ENCODE results near the gene IMPG1.

Gene IMPG1

DNA sequence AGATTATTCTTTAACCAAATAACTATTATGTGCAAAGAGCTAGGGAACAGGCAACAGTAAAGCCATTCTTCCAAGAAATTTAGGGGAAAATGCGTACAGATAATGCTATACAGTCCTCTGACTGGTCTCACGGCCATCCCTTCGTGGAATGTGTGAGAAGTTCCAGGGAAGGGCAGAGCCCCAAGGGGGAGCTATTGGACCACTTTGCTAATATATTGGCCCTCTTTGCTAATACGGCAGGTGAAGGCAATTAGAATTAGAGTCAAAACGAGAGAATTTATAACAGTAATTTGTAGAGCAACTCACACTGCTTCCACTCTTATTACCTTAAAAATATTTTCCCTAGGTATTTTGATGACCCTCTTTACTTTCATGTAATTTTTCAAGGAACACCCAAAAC lies 140.4 kb downstream of the IMPG1 start:
- Histone ChIP-seq H3K9ac (ENCODE audit: low read length) (no peak overlapping the region), H4K8ac (ENCODE audit: low read length) (no peak overlapping the region), H3K27me3 (ENCODE audit: control insufficient read depth in 1 of 2, insufficient read depth in 1 of 2, low read length in 2 of 2) (peaks cover 0 to 13% of the 10 kb centered on the region in 2 experiments), H3K36me3 (ENCODE audit: control insufficient read depth in 1 of 2, insufficient read depth in 2 of 2, low read depth in 1 of 2, low read length in 2 of 2) (no peaks in the 10 kb centered on the region), H4K91ac (ENCODE audit: low read length) (no peak overlapping the region), H3K23ac (ENCODE audit: low read length in 2 of 2) (no peak overlapping the region), H3K4ac (ENCODE audit: low read depth in 1 of 2, low read length in 2 of 2) (no peak overlapping the region), H2BK12ac (ENCODE audit: low read length in 2 of 2) (no peak overlapping the region), H2AFZ (ENCODE audit: low read depth, low read length) (no peak overlapping the region), H3K4me2 (ENCODE audit: low read length, poor library complexity, severe bottlenecking) (no peak overlapping the region), H3K4me1 (ENCODE audit: control insufficient read depth, insufficient read depth, low read depth, low read length) (peaks cover 13% of the 10 kb centered on the region), H3K18ac (ENCODE audit: low read depth in 1 of 2, low read length in 2 of 2) (no peak overlapping the region), H3K79me1 (replicated peaks; ENCODE audit: low read length, poor library complexity, severe bottlenecking) (no peaks in the 10 kb centered on the region), H2BK15ac (ENCODE audit: low read depth, poor library complexity, severe bottlenecking) (no peak overlapping the region), H3K4me3 (ENCODE audit: insufficient read depth in 1 of 2, low read depth in 1 of 2, low read length in 2 of 2) (no peak overlapping the region), H3K14ac (ENCODE audit: low read length in 2 of 2) (no peak overlapping the region), H2BK5ac (ENCODE audit: low read depth, low read length, poor library complexity, severe bottlenecking) (no peak overlapping the region), H2BK120ac (ENCODE audit: low read depth, low read length) (no peak overlapping the region), H3K27ac (ENCODE audit: low read length, poor library complexity, severe bottlenecking) (no peak overlapping the region), H3K9me3 (ENCODE audit: control insufficient read depth, low read length) (no peaks in the 10 kb centered on the region), H2AK5ac (ENCODE audit: low read length, severe bottlenecking) (no peak overlapping the region)
- WGBS: 56% methylated on average over 3 of the region's 5 CpGs
- DNase-seq: peak; percentile 18

DNA sequence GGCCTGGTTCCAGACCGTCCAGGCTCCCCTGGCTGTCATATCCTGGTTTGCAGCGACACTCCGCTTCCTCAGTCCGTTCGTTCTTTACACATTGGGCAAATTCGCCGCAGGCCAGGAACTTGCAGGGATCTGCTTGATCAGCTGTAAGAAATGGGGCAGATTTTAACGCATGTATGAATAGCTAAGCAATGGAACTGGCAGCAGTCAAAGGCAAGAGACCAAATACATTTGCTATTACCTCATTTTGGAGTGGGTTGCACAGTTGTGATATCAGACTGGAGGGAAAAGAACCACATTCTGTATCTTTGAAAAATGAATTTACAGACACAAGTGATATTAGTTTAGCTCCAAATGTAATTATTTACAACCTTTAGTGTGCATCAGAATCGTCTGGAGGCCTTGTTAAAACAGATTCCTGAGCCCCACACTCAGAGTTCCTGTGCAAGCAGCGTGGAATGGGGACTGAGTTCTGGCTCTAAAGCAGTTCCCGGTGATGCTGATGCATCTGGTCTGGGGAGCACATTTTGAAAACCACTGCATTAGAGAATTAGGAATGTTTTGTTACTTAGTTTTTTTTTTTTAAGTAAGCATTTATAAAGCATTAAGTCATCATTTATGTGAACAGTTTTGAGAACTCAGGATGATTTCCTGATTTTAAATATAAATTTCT lies 141.3 kb downstream of the IMPG1 start:
- no peak overlapping the region for H2AK5ac ChIP-seq (ENCODE audit: low read length, severe bottlenecking)
- no peak overlapping the region for H3K18ac ChIP-seq (ENCODE audit: low read depth in 1 of 2, low read length in 2 of 2)
- no peak overlapping the region for H3K23ac ChIP-seq (ENCODE audit: low read length in 2 of 2)
- peak overlapping the region; percentile 3 for H3K9ac ChIP-seq (ENCODE audit: low read length)
- no peak overlapping the region for H3K4me3 ChIP-seq (ENCODE audit: insufficient read depth in 1 of 2, low read depth in 1 of 2, low read length in 2 of 2)
- DNase-seq: no peak
- no peak overlapping the region for H2AFZ ChIP-seq (ENCODE audit: low read depth, low read length)
- WGBS: 87% methylated on average over 11 of the region's 11 CpGs
- no peak overlapping the region for H4K8ac ChIP-seq (ENCODE audit: low read length)
- H3K14ac ChIP-seq (ENCODE audit: low read length in 2 of 2): no peak overlapping the region
- H3K79me1 ChIP-seq (replicated peaks; ENCODE audit: low read length, poor library complexity, severe bottlenecking): no peaks in the 10 kb centered on the region
- no peaks in the 10 kb centered on the region for H3K36me3 ChIP-seq (ENCODE audit: control insufficient read depth in 1 of 2, insufficient read depth in 2 of 2, low read depth in 1 of 2, low read length in 2 of 2)
- no peak overlapping the region for H2BK120ac ChIP-seq (ENCODE audit: low read depth, low read length)
- H3K4ac ChIP-seq (ENCODE audit: low read depth in 1 of 2, low read length in 2 of 2): no peak overlapping the region
- H4K91ac ChIP-seq (ENCODE audit: low read length): no peak overlapping the region
- H2BK15ac ChIP-seq (ENCODE audit: low read depth, poor library complexity, severe bottlenecking): no peak overlapping the region
- H2BK12ac ChIP-seq (ENCODE audit: low read length in 2 of 2): no peak overlapping the region
- H3K4me2 ChIP-seq (ENCODE audit: low read length, poor library complexity, severe bottlenecking): no peak overlapping the region
- H3K27ac ChIP-seq (ENCODE audit: low read length, poor library complexity, severe bottlenecking): peak overlapping the region; percentile 4
- H2BK5ac ChIP-seq (ENCODE audit: low read depth, low read length, poor library complexity, severe bottlenecking): no peak overlapping the region
- H3K4me1 ChIP-seq (ENCODE audit: control insufficient read depth, insufficient read depth, low read depth, low read length): peaks cover 13% of the 10 kb centered on the region
- no peaks in the 10 kb centered on the region for H3K9me3 ChIP-seq (ENCODE audit: control insufficient read depth, low read length)
- H3K27me3 ChIP-seq (ENCODE audit: control insufficient read depth in 1 of 2, insufficient read depth in 1 of 2, low read length in 2 of 2): peaks cover 0 to 9% of the 10 kb centered on the region in 2 experiments

DNA sequence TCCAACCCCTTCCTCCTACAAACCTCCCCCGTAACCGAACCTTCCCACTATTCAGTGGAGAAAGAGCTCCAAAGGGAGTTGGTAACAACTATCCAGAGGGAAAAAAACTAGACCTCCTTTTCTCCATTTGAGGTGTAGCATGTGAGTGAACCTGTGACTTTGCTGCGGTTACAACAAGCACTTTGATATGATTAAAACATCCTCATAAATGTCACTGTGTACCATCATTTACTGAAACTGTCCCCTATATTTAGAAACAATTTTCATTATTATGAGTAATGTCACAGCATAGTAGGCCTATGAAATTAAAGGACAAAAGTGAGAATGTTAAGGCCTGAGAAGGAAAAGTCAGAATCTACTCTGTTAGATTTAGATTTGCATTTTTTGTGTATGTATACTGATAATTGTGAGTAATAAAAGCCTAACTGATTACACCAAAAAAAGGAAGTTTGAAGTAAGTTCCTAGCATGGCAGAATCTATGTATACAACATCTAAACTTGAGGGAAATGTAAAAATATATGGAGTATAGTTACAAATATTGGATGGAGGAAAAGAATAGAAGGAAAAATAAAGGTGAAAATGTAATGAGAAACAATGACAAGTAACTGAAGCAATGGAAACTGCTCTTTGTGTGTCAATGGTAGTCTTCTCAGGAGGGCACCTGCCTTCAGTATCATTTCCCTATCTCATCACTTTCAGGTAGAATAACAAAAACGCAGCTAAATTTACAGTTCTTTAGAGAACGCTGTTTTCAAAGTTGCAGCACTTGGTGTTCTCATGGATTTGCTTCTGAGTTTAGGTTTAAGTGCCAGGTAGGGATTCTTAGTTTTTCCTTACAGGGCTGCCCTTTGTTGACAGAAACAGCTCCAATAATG lies 145.9 kb downstream of the IMPG1 start:
- H4K8ac ChIP-seq (ENCODE audit: low read length): no peak overlapping the region
- H2BK5ac ChIP-seq (ENCODE audit: low read depth, low read length, poor library complexity, severe bottlenecking): no peak overlapping the region
- H2BK15ac ChIP-seq (ENCODE audit: low read depth, poor library complexity, severe bottlenecking): no peak overlapping the region
- no peak overlapping the region for H2BK120ac ChIP-seq (ENCODE audit: low read depth, low read length)
- no peak overlapping the region for H3K4me2 ChIP-seq (ENCODE audit: low read length, poor library complexity, severe bottlenecking)
- no peak overlapping the region for H3K9ac ChIP-seq (ENCODE audit: low read length)
- no peaks in the 10 kb centered on the region for H3K27me3 ChIP-seq (ENCODE audit: control insufficient read depth in 1 of 2, insufficient read depth in 1 of 2, low read length in 2 of 2)
- H3K14ac ChIP-seq (ENCODE audit: low read length in 2 of 2): no peak overlapping the region
- H3K4ac ChIP-seq (ENCODE audit: low read depth in 1 of 2, low read length in 2 of 2): no peak overlapping the region
- H2BK12ac ChIP-seq (ENCODE audit: low read length in 2 of 2): no peak overlapping the region
- H2AFZ ChIP-seq (ENCODE audit: low read depth, low read length): no peak overlapping the region
- H3K4me3 ChIP-seq (ENCODE audit: insufficient read depth in 1 of 2, low read depth in 1 of 2, low read length in 2 of 2): no peak overlapping the region
- 90% methylated on average over 5 of the region's 5 CpGs for WGBS
- peaks cover 2% of the 10 kb centered on the region for H3K79me1 ChIP-seq (replicated peaks; ENCODE audit: low read length, poor library complexity, severe bottlenecking)
- H2AK5ac ChIP-seq (ENCODE audit: low read length, severe bottlenecking): no peak overlapping the region
- no peak overlapping the region for H4K91ac ChIP-seq (ENCODE audit: low read length)
- no peak overlapping the region for H3K27ac ChIP-seq (ENCODE audit: low read length, poor library complexity, severe bottlenecking)
- no peak overlapping the region for H3K23ac ChIP-seq (ENCODE audit: low read length in 2 of 2)
- no peaks in the 10 kb centered on the region for H3K36me3 ChIP-seq (ENCODE audit: control insufficient read depth in 1 of 2, insufficient read depth in 2 of 2, low read depth in 1 of 2, low read length in 2 of 2)
- no peak overlapping the region for H3K18ac ChIP-seq (ENCODE audit: low read depth in 1 of 2, low read length in 2 of 2)
- H3K9me3 ChIP-seq (ENCODE audit: control insufficient read depth, low read length): no peaks in the 10 kb centered on the region
- no peak for DNase-seq
- H3K4me1 ChIP-seq (ENCODE audit: control insufficient read depth, insufficient read depth, low read depth, low read length): peaks cover 3% of the 10 kb centered on the region

DNA sequence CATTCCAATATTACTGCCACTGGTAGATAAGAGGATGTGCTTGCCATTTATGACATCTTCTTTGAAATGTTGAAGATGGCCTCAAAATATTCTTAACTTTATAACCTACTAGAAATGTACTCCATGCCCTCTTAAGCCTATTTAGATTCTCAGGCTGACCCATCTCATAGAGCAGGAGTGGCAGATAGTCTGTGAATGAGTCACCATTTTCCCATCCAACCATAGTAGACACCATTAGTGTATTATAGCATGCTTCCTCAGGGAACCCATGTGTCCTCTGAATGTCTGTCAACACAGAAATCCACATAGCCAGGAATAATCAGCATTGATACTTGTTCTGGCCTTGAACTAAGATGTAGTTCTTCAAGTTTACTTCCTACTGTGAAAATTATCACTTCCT lies 150.2 kb downstream of the IMPG1 start:
- Histone ChIP-seq H3K18ac (ENCODE audit: low read depth in 1 of 2, low read length in 2 of 2) (no peak overlapping the region), H3K79me1 (replicated peaks; ENCODE audit: low read length, poor library complexity, severe bottlenecking) (peaks cover 2% of the 10 kb centered on the region), H3K9ac (ENCODE audit: low read length) (no peak overlapping the region), H3K4me2 (ENCODE audit: low read length, poor library complexity, severe bottlenecking) (no peak overlapping the region), H3K23ac (ENCODE audit: low read length in 2 of 2) (no peak overlapping the region), H3K9me3 (ENCODE audit: control insufficient read depth, low read length) (no peaks in the 10 kb centered on the region), H2BK5ac (ENCODE audit: low read depth, low read length, poor library complexity, severe bottlenecking) (no peak overlapping the region), H3K36me3 (ENCODE audit: control insufficient read depth in 1 of 2, insufficient read depth in 2 of 2, low read depth in 1 of 2, low read length in 2 of 2) (peaks cover 2 to 22% of the 10 kb centered on the region in 2 experiments), H4K91ac (ENCODE audit: low read length) (no peak overlapping the region), H3K14ac (ENCODE audit: low read length in 2 of 2) (no peak overlapping the region), H3K4me3 (ENCODE audit: insufficient read depth in 1 of 2, low read depth in 1 of 2, low read length in 2 of 2) (no peak overlapping the region), H3K27me3 (ENCODE audit: control insufficient read depth in 1 of 2, insufficient read depth in 1 of 2, low read length in 2 of 2) (no peaks in the 10 kb centered on the region), H2BK12ac (ENCODE audit: low read length in 2 of 2) (no peak overlapping the region), H3K4me1 (ENCODE audit: control insufficient read depth, insufficient read depth, low read depth, low read length) (no peaks in the 10 kb centered on the region), H4K8ac (ENCODE audit: low read length) (no peak overlapping the region), H3K27ac (ENCODE audit: low read length, poor library complexity, severe bottlenecking) (no peak overlapping the region), H2AK5ac (ENCODE audit: low read length, severe bottlenecking) (no peak overlapping the region), H2BK15ac (ENCODE audit: low read depth, poor library complexity, severe bottlenecking) (no peak overlapping the region), H2BK120ac (ENCODE audit: low read depth, low read length) (no peak overlapping the region), H3K4ac (ENCODE audit: low read depth in 1 of 2, low read length in 2 of 2) (no peak overlapping the region), H2AFZ (ENCODE audit: low read depth, low read length) (no peak overlapping the region)
- peak; percentile 52 for DNase-seq

Measured in mesenchymal stem cell (in vitro differentiated cells and primary cell).